Measurements from ENCODE around the gene VSIR. TPM values are rescaled to one million over a fixed set of nuclear protein-coding genes. Genes with fewer than 3 reads are reported as not detected.

The VSIR gene
- total RNA-seq, 4 donors from 2014 or later: 20.0 to 27.2 (median 21.3) TPM

DNA sequence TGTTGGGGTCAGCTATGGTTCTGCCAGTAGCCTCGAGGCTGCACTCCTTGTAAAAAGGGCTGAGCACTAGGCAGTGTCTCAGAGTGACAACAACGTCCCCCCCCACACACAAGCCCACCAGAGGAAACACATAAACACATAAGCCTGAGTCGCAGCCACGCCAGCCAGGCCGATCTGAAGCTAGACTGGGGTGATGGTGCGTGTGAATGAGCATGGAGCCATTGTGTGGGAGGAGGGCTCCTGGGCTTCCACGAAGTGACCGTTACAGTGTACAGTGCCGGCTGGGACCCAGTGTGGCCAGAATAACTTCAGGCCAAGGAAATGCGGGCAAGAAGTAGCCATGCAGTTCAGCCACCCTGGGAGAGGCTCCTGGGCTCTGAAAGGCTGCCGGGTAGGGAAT, 50.0 kb downstream of the VSIR start:
- DNase-seq: no peak
- Histone ChIP-seq H3K4me1 (peaks cover 12 to 29% of the 10 kb centered on the region in 2 donors), H3K4me3 (replicated peaks in 1 of 3) (no peak overlapping the region), H3K27ac (no peak overlapping the region), H3K9me3 (no peaks in the 10 kb centered on the region), H3K27me3 (no peaks in the 10 kb centered on the region), H3K36me3 (no peaks in the 10 kb centered on the region)
- 92 to 93% methylated on average over 11 of the region's 11 CpGs for WGBS, 2 donors
- intact Hi-C loops (cut with DNase I): no loop called here
- TF ChIP-seq POLR2A (IDR thresholded peaks at IDR 0.05) (no peak), CTCF (IDR thresholded peaks at IDR 0.05) (no peak)

DNA sequence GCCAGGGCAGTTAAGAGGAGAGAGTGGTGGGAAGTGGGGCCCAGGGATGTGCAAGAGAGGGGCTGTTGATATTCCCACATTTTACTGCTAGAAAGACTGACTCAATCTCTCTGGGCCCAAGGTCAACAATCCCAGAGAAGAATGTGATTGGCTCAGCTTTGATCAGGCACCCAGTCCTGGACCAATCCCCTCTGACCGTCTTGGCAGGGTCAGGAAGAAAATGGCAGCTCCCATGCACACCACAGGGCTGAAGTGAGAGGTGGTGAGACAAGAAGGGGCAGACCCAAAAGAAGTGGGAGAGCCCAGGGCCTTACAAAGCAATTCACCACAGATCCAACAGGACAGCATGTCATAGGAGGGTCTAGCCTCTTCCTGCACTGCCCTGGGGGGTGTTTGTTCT, 50.5 kb downstream of the VSIR start:
- intact Hi-C loops (cut with DNase I): no loop called here
- H3K4me1 ChIP-seq: peaks cover 8 to 27% of the 10 kb centered on the region in 2 donors
- H3K27ac ChIP-seq: no peak overlapping the region
- H3K36me3 ChIP-seq: no peaks in the 10 kb centered on the region
- H3K27me3 ChIP-seq: no peaks in the 10 kb centered on the region
- TF ChIP-seq POLR2A (IDR thresholded peaks at IDR 0.05) (no peak), CTCF (IDR thresholded peaks at IDR 0.05) (no peak)
- H3K9me3 ChIP-seq: no peaks in the 10 kb centered on the region
- WGBS, 2 donors: 70 to 94% methylated on average over 1 of the region's 1 CpG
- DNase-seq: no peak
- H3K4me3 ChIP-seq (replicated peaks in 1 of 3): no peak overlapping the region

- 95 to 98% methylated on average over 6 of the region's 6 CpGs for WGBS, 2 donors
- peaks cover 0 to 12% of the 10 kb centered on the region in 2 donors for H3K4me1 ChIP-seq
- intact Hi-C loops (cut with DNase I): no loop called here
Measured at GRCh38 chr10:71721313-71721712, 52.0 kb downstream of the VSIR start.

GRCh38 chr10:71720288-71720687, 53.0 kb downstream of the VSIR start:
- WGBS, 2 donors: 75 to 76% methylated on average over 4 of the region's 4 CpGs
- Histone ChIP-seq H3K36me3 (no peaks in the 10 kb centered on the region), H3K4me1 (peaks cover 0 to 11% of the 10 kb centered on the region in 2 donors), H3K4me3 (replicated peaks in 1 of 3) (no peak overlapping the region), H3K27ac (no peak overlapping the region), H3K27me3 (no peaks in the 10 kb centered on the region), H3K9me3 (no peaks in the 10 kb centered on the region)
- TF ChIP-seq CTCF (IDR thresholded peaks at IDR 0.05) (no peak), POLR2A (IDR thresholded peaks at IDR 0.05) (no peak)
- no peak for DNase-seq
- intact Hi-C loops (cut with DNase I): no loop called here

More at GRCh38 chr10:71721313-71721712, 52.0 kb downstream of the VSIR start:
- Histone ChIP-seq H3K36me3 (no peaks in the 10 kb centered on the region), H3K4me3 (replicated peaks in 1 of 3) (no peak overlapping the region), H3K27ac (no peak overlapping the region), H3K9me3 (no peaks in the 10 kb centered on the region), H3K27me3 (no peaks in the 10 kb centered on the region)
- TF ChIP-seq POLR2A (IDR thresholded peaks at IDR 0.05) (no peak), CTCF (IDR thresholded peaks at IDR 0.05) (no peak)
- DNase-seq: no peak

DNA sequence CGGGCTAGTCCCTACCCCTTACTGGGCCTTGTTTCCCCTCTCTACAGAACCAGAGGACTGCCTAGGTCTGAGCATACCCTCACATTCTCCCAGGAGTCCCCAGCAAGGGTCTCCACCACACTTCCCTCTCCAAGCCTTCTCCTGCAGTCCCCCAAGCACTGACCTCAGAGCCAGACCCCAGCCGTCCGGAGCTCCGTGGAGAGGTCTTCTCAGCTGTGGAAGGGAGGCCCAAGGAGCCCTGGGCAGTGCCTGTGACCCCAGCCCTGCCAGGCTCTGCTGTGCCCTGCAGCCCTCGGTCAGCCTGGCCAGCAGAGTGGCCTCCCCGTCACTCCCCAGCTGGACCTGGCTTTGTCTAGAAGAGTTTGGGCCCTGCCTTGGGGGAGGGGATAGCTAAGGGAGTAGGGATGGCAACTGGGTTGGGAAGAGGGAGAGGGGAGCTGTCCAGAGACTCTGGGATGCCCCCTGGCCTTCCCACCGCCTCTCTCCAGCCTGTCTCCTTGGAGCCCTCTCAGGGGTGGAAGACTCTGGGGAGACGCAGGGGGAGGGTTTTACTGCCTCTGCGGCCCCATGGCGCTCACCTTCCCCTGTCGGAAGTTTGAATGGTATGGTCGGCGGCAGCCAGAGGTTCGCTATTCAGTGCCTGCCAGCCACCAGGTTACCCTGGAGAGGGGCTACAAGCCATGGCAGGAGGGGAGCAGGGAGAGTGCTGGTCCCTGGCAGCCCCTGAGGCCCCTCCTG, 53.7 kb downstream of the VSIR start, which contains the start of gene C10orf105:
Gene C10orf105, minus strand, starts transcription at position 315 of the 738 bp plus-strand sequence. CDS start 3,441 bp downstream, outside the sequence.
- TF ChIP-seq POLR2A (IDR thresholded peaks at IDR 0.05) (no peak), CTCF (IDR thresholded peaks at IDR 0.05) (no peak)
- intact Hi-C loops (cut with DNase I): no loop called here
- no peak for DNase-seq
- Histone ChIP-seq H3K36me3 (no peaks in the 10 kb centered on the region), H3K27me3 (no peaks in the 10 kb centered on the region), H3K27ac (no peak within 1 kb of the TSS), H3K4me1 (peaks cover 0 to 17% of the 10 kb centered on the region in 2 donors), H3K4me3 (replicated peaks in 1 of 3) (no peak within 1 kb of the TSS), H3K9me3 (no peaks in the 10 kb centered on the region)
- 87 to 90% methylated on average over 12 to 14 of the region's 14 CpGs for WGBS, 2 donors
